WI38 (cell line): ENCODE measurements around the gene MUC6.

Experiments used
- H3K4me3 ChIP-seq: 2 replicates; pipeline ENCODE4 v1.5.1; 2011; ENCODE audit warnings: low read depth, mild to moderate bottlenecking, control low read depth, low read length
- CTCF ChIP-seq: IDR thresholded peaks from 2 replicates; pipeline ENCODE4 v1.5.1; 2012; ENCODE audit warnings: low read depth, mild to moderate bottlenecking, control low read depth, low read length

The MUC6 gene

GRCh38 chr11:1082346-1082727, 45.8 kb upstream of the MUC6 start:
- H3K4me3 ChIP-seq = no peak overlapping the region
- no peak for TF ChIP-seq CTCF

DNA sequence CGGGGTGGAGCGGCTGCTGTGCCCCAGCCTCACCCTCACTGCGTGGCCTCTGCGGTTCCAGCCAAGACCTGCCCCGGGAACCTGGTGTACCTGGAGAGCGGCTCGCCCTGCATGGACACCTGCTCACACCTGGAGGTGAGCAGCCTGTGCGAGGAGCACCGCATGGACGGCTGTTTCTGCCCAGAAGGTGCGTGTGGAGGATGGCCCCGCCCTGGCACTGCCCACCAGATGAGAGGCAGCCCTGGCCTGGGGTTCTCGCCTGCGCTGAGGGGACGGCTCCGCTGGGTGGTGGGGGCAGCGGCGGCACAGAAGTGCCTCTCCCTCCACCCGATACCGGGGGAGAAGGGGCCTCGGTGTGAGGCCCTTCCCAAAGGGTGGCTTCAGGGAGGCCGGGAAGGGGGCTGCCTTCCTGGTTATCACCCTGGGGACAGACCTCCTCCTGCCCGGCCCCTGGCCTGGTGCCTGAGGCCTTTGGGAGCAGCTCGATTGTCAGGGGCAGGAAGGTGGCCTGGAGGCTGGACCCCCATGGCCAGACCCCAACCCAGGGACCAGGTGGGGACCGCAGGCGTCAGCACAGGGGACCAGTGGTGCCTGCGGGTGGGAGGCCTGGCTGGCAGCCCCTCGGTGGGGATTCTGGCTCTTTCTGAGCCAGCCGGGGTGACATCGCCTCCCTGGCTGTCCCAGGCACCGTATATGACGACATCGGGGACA, 45.2 kb upstream of the MUC6 start:
- no peak overlapping the region for H3K4me3 ChIP-seq
- TF ChIP-seq CTCF = no peak

DNA sequence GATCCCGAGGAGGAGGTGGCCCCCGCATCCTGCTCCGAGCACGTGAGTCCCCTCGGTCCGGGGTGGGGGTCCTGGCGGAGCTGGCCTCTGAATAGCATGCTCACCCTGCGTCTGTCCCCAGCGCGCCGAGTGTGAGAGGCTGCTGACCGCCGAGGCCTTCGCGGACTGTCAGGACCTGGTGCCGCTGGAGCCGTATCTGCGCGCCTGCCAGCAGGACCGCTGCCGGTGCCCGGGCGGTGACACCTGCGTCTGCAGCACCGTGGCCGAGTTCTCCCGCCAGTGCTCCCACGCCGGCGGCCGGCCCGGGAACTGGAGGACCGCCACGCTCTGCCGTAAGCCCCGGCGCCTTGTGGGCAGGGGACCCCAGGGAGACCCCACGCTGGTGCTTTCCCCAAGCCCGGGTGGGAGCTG, 41.7 kb upstream of the MUC6 start:
- TF ChIP-seq CTCF = no peak

GRCh38 chr11:1077417-1078119, 41.0 kb upstream of the MUC6 start:
- no peak overlapping the region for H3K4me3 ChIP-seq
- TF ChIP-seq CTCF = no peak

More for the DNA sequence above, 41.7 kb upstream of the MUC6 start:
- no peak overlapping the region for H3K4me3 ChIP-seq

DNA sequence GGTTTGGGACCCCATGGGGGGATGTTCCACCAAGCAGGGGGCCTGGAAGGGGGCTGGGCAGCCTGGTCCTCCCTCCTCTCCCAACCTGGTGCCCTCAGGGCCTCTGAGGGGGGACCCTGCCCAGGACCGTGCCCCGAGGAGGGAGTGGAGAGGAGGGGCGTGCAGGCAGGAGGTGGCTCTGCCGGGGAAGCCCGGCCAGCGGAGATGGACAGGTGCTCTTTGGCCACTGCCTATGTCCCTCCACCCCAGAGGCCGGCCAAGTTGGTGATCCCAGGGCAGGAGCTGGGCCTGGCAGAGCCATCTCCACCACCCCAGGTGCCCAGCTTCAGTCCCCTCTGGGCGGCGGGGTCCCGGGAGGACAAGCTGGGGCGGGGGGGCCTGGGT, 40.5 kb upstream of the MUC6 start:
- no peak overlapping the region for H3K4me3 ChIP-seq
- no peak for TF ChIP-seq CTCF

DNA sequence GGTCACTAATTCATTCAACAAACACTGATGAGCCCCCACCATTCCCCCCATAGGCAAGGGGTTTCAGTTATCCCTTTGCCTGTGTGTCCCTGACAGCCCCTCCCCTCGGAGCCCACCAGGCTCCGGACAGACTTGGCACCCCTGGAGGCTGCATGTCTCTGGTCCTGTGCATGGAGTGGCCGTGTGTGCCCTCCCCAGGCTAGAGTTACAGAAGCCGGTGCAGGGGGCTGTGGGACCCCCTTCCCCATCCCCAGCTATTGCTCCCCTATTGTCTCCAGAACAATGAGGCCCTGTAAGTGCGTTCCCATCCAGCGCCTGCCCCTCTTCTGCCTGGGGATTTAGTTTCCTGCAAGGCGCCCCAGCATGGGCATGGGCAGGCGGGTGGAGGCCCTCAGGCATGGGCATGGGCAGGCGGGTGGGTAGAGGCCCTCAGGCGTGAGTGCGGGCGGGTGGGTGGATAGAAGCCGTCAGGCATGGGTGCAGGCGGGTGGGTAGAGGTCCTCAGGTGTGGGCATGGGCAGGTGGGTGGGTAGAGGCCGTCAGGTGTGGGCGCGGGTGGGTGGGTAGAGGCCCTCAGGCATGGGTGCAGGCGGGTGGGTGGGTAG, 39.6 kb upstream of the MUC6 start:
- TF ChIP-seq CTCF = no peak
- H3K4me3 ChIP-seq = no peak overlapping the region

GRCh38 chr11:1075341-1075911, 38.9 kb upstream of the MUC6 start:
- H3K4me3 ChIP-seq = no peak overlapping the region

More at GRCh38 chr11:1075341-1075911, 38.9 kb upstream of the MUC6 start:
- TF ChIP-seq CTCF = no peak
